Hepatocyte (in vitro differentiated cells): ENCODE results near the gene AGBL4. TPM values are rescaled to one million over a fixed set of nuclear protein-coding genes. Genes with fewer than 3 reads are reported as not detected.
"Not testable (repeated sequence)": the region's sequence is repeated elsewhere in the genome, so short reads cannot be mapped to it uniquely, and the experiment has no call there.

Source experiments
- DNase-seq: peaks from one replicate; pipeline ENCODE4 v3.0.0-alpha.2; 2016; ENCODE audit warnings: low spot score
- H2AFZ ChIP-seq: fragments of 200-600 bp; sonication (generic); 2 replicates; pipeline ENCODE4 v1.6.0; 2016; ENCODE audit warnings: antibody characterized with exemption, mild to moderate bottlenecking
- H3K27ac ChIP-seq: fragments of 200-600 bp; sonication (generic); 2 replicates; pipeline ENCODE4 v1.5.1; 2016; ENCODE audit warnings: mild to moderate bottlenecking
- H3K27me3 ChIP-seq: fragments of 200-600 bp; sonication (generic); 2 replicates; pipeline ENCODE4 v1.6.1; 2016
- H3K36me3 ChIP-seq: fragments of 200-600 bp; sonication (generic); replicated peaks from 2 replicates; pipeline ENCODE4 v1.5.1; 2016; ENCODE audit warnings: low read depth; ENCODE audit not compliant: insufficient read depth
- H3K4me1 ChIP-seq: fragments of 200-600 bp; sonication (generic); 2 replicates; pipeline ENCODE4 v1.5.1; 2016; ENCODE audit warnings: mild to moderate bottlenecking, moderate library complexity; ENCODE audit not compliant: insufficient read depth
- H3K4me2 ChIP-seq: fragments of 200-600 bp; sonication (generic); 2 replicates; pipeline ENCODE4 v1.6.0; 2016
- H3K4me3 ChIP-seq: fragments of 200-600 bp; sonication (generic); 2 replicates; pipeline ENCODE4 v1.5.1; 2016; ENCODE audit warnings: mild to moderate bottlenecking
- H3K79me2 ChIP-seq: fragments of 200-600 bp; sonication (generic); 2 replicates; pipeline ENCODE4 v1.6.0; 2017; ENCODE audit warnings: mild to moderate bottlenecking
- H3K9me2 ChIP-seq: fragments of 200-600 bp; sonication (generic); replicated peaks from 2 replicates; pipeline ENCODE4 v1.6.0; 2017; ENCODE audit warnings: mild to moderate bottlenecking; ENCODE audit not compliant: insufficient read depth
- H3K9me3 ChIP-seq: fragments of 200-600 bp; sonication (generic); 2 replicates; pipeline ENCODE4 v1.5.1; 2016; ENCODE audit warnings: low read depth, mild to moderate bottlenecking
- H4K20me1 ChIP-seq: fragments of 200-600 bp; sonication (generic); 2 replicates; pipeline ENCODE4 v1.6.0; 2016; ENCODE audit warnings: mild to moderate bottlenecking; ENCODE audit not compliant: insufficient read depth, poor library complexity, severe bottlenecking
- EZH2 ChIP-seq: fragments of 200-600 bp; sonication (generic); IDR thresholded peaks from 2 replicates; pipeline ENCODE4 v1.6.1; 2016; ENCODE audit warnings: antibody characterized with exemption, mild to moderate bottlenecking, borderline replicate concordance
- EZH2phosphoT487 ChIP-seq: fragments of 200-600 bp; sonication (generic); IDR thresholded peaks from one replicate; pipeline ENCODE4 v1.6.1; 2018; ENCODE audit warnings: antibody characterized with exemption, mild to moderate bottlenecking, low read depth, moderate library complexity; ENCODE audit not compliant: unreplicated experiment, severe bottlenecking
- WGBS: methylation state at CpG from one replicate; pipeline ENCODE4 v1.1.6; 2016; ENCODE audit warnings: low lambda C conversion rate; ENCODE audit errors: missing lambda C conversion rate; 5-methylcytosine and 5-hydroxymethylcytosine counted together
- polyA plus RNA-seq: library from polyadenylated mRNA; unstranded; fragments of >200 nt; fragmentation: Nextera tagmentation; extraction: Ambion mirVana; gene quantifications from 2 replicates; pipeline ENCODE4 v1.2.1, GENCODE V29; 2016
- total RNA-seq: library from RNA; depleted of rRNA; stranded (reverse); fragments of >200 nt; gene quantifications from 2 replicates; pipeline ENCODE4 v1.2.3, GENCODE V29; 2014
- TF ChIP-seq, protein P1 (sequence below): fragments of 200-600 bp; sonication (generic); IDR thresholded peaks from 2 replicates; pipeline ENCODE4 v1.5.1; 2016; ENCODE audit warnings: antibody characterized with exemption, mild to moderate bottlenecking; ENCODE audit not compliant: poor library complexity

AGBL4 gene
- total and polyA plus RNA-seq, 2 experiments from 2014 or later: 0.50 to 0.73 TPM

DNA sequence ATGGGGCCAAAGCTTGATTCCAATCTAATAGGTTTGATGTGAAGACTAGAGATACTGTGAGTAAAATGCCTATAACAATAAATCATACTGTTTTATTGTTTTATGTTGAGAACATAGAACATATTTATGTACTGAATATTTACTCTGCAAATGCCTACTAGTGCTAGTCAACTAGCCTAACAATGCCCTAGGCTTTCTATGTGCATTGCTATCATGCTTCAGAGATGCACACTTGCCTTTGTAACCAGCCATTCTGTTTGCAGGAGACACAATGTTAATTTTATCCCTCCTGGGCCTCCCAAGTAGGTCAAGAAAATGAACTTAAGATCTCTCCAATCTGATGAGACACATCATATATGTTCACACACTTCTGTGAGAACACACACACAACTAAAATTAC, 716.3 kb downstream of the AGBL4 start:
- no peaks in the 10 kb centered on the region for H3K27me3 ChIP-seq
- H3K9me3 ChIP-seq: no peaks in the 10 kb centered on the region
- no peak for DNase-seq
- no peaks in the 10 kb centered on the region for H4K20me1 ChIP-seq
- no peaks in the 10 kb centered on the region for H3K79me2 ChIP-seq
- no peak overlapping the region for H3K4me2 ChIP-seq
- TF ChIP-seq, protein P1, sequence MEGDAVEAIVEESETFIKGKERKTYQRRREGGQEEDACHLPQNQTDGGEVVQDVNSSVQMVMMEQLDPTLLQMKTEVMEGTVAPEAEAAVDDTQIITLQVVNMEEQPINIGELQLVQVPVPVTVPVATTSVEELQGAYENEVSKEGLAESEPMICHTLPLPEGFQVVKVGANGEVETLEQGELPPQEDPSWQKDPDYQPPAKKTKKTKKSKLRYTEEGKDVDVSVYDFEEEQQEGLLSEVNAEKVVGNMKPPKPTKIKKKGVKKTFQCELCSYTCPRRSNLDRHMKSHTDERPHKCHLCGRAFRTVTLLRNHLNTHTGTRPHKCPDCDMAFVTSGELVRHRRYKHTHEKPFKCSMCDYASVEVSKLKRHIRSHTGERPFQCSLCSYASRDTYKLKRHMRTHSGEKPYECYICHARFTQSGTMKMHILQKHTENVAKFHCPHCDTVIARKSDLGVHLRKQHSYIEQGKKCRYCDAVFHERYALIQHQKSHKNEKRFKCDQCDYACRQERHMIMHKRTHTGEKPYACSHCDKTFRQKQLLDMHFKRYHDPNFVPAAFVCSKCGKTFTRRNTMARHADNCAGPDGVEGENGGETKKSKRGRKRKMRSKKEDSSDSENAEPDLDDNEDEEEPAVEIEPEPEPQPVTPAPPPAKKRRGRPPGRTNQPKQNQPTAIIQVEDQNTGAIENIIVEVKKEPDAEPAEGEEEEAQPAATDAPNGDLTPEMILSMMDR: no peak
- TF ChIP-seq EZH2phosphoT487 (no peak), EZH2 (no peak)
- no peak overlapping the region for H3K4me3 ChIP-seq
- H3K27ac ChIP-seq: no peak overlapping the region
- no peaks in the 10 kb centered on the region for H3K36me3 ChIP-seq
- H2AFZ ChIP-seq: no peak overlapping the region
- no peaks in the 10 kb centered on the region for H3K4me1 ChIP-seq
- H3K9me2 ChIP-seq: no peaks in the 10 kb centered on the region

DNA sequence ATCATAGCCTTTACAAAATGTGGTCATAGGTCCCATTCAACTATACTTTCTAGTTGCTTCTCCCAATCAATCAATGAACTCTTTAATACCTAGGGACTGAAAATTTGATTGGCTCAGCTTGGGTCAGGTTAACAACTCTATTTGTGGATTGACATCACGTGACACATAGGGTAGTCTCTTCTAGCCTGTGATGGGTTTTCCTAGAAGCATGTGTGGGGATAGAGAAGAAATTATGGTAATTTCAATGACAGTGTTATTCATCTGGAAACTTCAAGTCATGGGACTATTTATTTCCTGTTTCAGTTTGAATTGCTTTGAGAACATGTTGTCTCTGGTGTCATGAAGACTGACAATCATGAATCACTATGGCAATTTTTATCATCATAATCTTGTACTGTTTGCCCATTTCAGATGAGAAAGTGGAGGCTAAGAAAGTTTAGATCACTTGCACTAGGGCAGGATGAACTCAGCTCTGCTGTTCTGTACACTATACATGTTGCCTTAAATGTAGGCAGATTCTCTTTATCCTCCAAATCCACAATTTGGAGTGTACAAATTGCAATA, 717.2 kb downstream of the AGBL4 start:
- Histone ChIP-seq H3K4me1 (no peaks in the 10 kb centered on the region), H3K9me2 (no peaks in the 10 kb centered on the region), H2AFZ (no peak overlapping the region), H3K36me3 (no peaks in the 10 kb centered on the region), H3K4me3 (no peak overlapping the region), H3K27ac (no peak overlapping the region), H3K79me2 (no peaks in the 10 kb centered on the region), H3K9me3 (no peaks in the 10 kb centered on the region), H4K20me1 (no peaks in the 10 kb centered on the region), H3K27me3 (no peaks in the 10 kb centered on the region), H3K4me2 (no peak overlapping the region)
- DNase-seq: no peak
- WGBS: 19% methylated on average over 1 of the region's 1 CpG
- TF ChIP-seq EZH2 (no peak), EZH2phosphoT487 (no peak)
- TF ChIP-seq, protein P1: no peak

DNA sequence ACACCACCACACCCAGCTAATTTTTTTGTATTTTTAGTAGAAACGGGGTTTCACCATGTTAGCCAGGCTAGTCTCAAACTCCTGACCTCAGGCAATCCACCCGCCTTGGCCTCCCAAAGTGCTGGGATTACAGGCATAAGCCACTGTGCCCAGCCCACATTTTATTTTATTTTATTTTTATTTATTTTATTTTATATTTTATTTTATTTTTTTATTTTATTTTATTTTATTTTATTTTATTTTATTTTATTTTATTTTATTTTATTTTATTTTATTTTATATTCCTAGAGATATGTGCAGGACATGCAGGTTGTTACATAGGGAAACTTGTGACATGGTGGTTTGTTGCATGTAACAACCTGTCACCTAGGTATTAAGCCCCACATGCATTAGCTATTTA, 721.4 kb downstream of the AGBL4 start:
- H3K27me3 ChIP-seq, DNase-seq, H3K4me2 ChIP-seq, H3K4me3 ChIP-seq, H4K20me1 ChIP-seq, H2AFZ ChIP-seq, H3K79me2 ChIP-seq, H3K4me1 ChIP-seq, H3K27ac ChIP-seq, H3K9me2 ChIP-seq, H3K9me3 ChIP-seq, H3K36me3 ChIP-seq: not testable (repeated sequence)
- 64% methylated on average over 2 of the region's 2 CpGs for WGBS

DNA sequence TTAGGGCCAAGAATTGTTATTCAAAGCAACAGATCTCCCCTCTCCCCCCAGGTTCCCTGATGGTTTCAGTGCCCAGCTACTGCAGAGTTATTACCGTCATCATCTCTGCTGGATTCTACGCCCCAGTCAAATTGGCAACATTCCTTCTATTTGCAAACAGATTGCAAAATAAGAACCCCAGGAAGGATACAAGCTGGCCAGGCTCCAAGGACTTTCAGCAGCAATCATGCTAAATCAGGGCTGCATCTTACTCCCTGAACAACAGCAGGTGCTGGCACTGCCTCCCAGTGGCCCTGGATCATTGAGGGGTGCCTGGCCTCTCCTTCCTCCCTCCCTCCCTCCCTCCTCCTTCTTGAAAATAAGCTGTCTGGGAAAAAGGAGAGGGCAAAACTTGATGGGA, 725.5 kb downstream of the AGBL4 start:
- H4K20me1 ChIP-seq: no peaks in the 10 kb centered on the region
- WGBS: 72% methylated on average over 2 of the region's 2 CpGs
- no peak for DNase-seq
- no peak overlapping the region for H2AFZ ChIP-seq
- H3K36me3 ChIP-seq: no peaks in the 10 kb centered on the region
- no peaks in the 10 kb centered on the region for H3K4me1 ChIP-seq
- no peak overlapping the region for H3K27ac ChIP-seq
- H3K9me2 ChIP-seq: no peaks in the 10 kb centered on the region
- no peaks in the 10 kb centered on the region for H3K9me3 ChIP-seq
- H3K4me2 ChIP-seq: no peak overlapping the region
- H3K4me3 ChIP-seq: no peak overlapping the region
- H3K79me2 ChIP-seq: no peaks in the 10 kb centered on the region
- no peaks in the 10 kb centered on the region for H3K27me3 ChIP-seq
- TF ChIP-seq, protein P1: no peak
- TF ChIP-seq EZH2: no peak
- no peak for TF ChIP-seq EZH2phosphoT487
